Measurements from ENCODE around the gene EIF4ENIF1. TPM values are rescaled to one million over a fixed set of nuclear protein-coding genes. Genes with fewer than 3 reads are reported as not detected.

EIF4ENIF1 gene
- total RNA-seq, 6 donors from 2014 or later: 15.5 to 25.2 (median 23.3) TPM

GRCh38 chr22:31400023-31400397, 89.6 kb downstream of the EIF4ENIF1 start:
- Histone ChIP-seq H3K4me1 (peaks cover 11 to 22% (median 15%) of the 10 kb centered on the region in 4 donors), H3K27me3 (no peaks in the 10 kb centered on the region), H3K4me3 (peak overlapping the region; percentile 65 to 88 (median 76)), H3K9me3 (no peaks in the 10 kb centered on the region), H3K36me3 (peaks cover 3 to 34% (median 18%) of the 10 kb centered on the region in 4 donors), H3K27ac (peak overlapping the region; percentile 70 to 89 (median 83))
- DNase-seq (no peak), ATAC-seq (ENCODE audit: low FRiP score in 2 of 2) (peak in 1 of 2 donors; percentile 1)
- 1 to 4% methylated on average over 11 of the region's 11 CpGs for WGBS, 2 donors
- TF ChIP-seq POLR2A (IDR thresholded peaks at IDR 0.05) (no peak), CTCF (IDR thresholded peaks at IDR 0.05) (no peak), POLR2AphosphoS5 (IDR thresholded peaks at IDR 0.05) (no peak), EP300 (IDR thresholded peaks at IDR 0.05) (no peak)

- peak; percentile 99 for ATAC-seq (ENCODE audit: low FRiP score in 2 of 2)
- H3K4me1 ChIP-seq: peaks cover 11 to 22% (median 15%) of the 10 kb centered on the region in 4 donors
- H3K4me3 ChIP-seq: peak within 1 kb of the TSS; percentile 65 to 88 (median 76)
- H3K27ac ChIP-seq: peak within 1 kb of the TSS; percentile 70 to 89 (median 83)
- peaks cover 2 to 28% (median 14%) of the 10 kb centered on the region in 4 donors for H3K36me3 ChIP-seq
- no peaks in the 10 kb centered on the region for H3K9me3 ChIP-seq
- no peaks in the 10 kb centered on the region for H3K27me3 ChIP-seq
- WGBS, 2 donors: 0% methylated on average over 28 to 42 of the region's 72 CpGs
- DNase-seq: peak; percentile 96 to 99
- TF ChIP-seq POLR2AphosphoS5 (IDR thresholded peaks at IDR 0.05) (peak; percentile 93 to 96), EP300 (IDR thresholded peaks at IDR 0.05) (peak in 1 of 4 donors; percentile 13), POLR2A (IDR thresholded peaks at IDR 0.05) (peak; percentile 59 to 98 (median 83)), CTCF (IDR thresholded peaks at IDR 0.05) (peak in 4 of 6 experiments; percentile 40 to 76 (median 54))
These were observed 90.2 kb downstream of the EIF4ENIF1 start, which contains the start of gene DRG1 for GRCh38 chr22:31399211-31400022. Gene DRG1 (plus strand): TSS chr22:31399604. CDS start chr22:31399684, 80 bp downstream.

- TF ChIP-seq POLR2AphosphoS5 (IDR thresholded peaks at IDR 0.05) (no peak), POLR2A (IDR thresholded peaks at IDR 0.05) (no peak), EP300 (IDR thresholded peaks at IDR 0.05) (no peak), CTCF (IDR thresholded peaks at IDR 0.05) (no peak)
- WGBS, 2 donors: 61 to 69% methylated on average over 5 of the region's 5 CpGs
These were observed 91.4 kb downstream of the EIF4ENIF1 start for GRCh38 chr22:31398231-31398630.

GRCh38 chr22:31394326-31394725, 95.3 kb downstream of the EIF4ENIF1 start:
- no peak overlapping the region for H3K4me3 ChIP-seq

More at GRCh38 chr22:31398231-31398630, 91.4 kb downstream of the EIF4ENIF1 start:
- no peak overlapping the region for H3K27ac ChIP-seq
- H3K4me3 ChIP-seq: no peak overlapping the region
- H3K9me3 ChIP-seq: no peaks in the 10 kb centered on the region
- ATAC-seq (ENCODE audit: low FRiP score in 2 of 2) (no peak), DNase-seq (no peak)
- no peaks in the 10 kb centered on the region for H3K27me3 ChIP-seq
- H3K4me1 ChIP-seq: peaks cover 11 to 22% (median 15%) of the 10 kb centered on the region in 4 donors
- peaks cover 0 to 16% (median 9%) of the 10 kb centered on the region in 4 donors for H3K36me3 ChIP-seq

More at GRCh38 chr22:31394326-31394725, 95.3 kb downstream of the EIF4ENIF1 start:
- Histone ChIP-seq H3K36me3 (no peaks in the 10 kb centered on the region), H3K27me3 (no peaks in the 10 kb centered on the region), H3K27ac (no peak overlapping the region), H3K9me3 (no peaks in the 10 kb centered on the region), H3K4me1 (peaks cover 0 to 6% (median 5%) of the 10 kb centered on the region in 4 donors)
- DNase-seq (no peak), ATAC-seq (ENCODE audit: low FRiP score in 2 of 2) (no peak)
- 83 to 84% methylated on average over 3 of the region's 3 CpGs for WGBS, 2 donors
- no peak for TF ChIP-seq EP300 (IDR thresholded peaks at IDR 0.05)
- TF ChIP-seq POLR2AphosphoS5 (IDR thresholded peaks at IDR 0.05): no peak
- no peak for TF ChIP-seq CTCF (IDR thresholded peaks at IDR 0.05)
- TF ChIP-seq POLR2A (IDR thresholded peaks at IDR 0.05): no peak

All from upper lobe of left lung (tissue), 6 donors.